SK-N-SH (cell line): ENCODE data around the gene SLC13A2. TPM values are rescaled to one million over a fixed set of nuclear protein-coding genes. Genes with fewer than 3 reads are reported as not detected.

Source experiments
- CTCF ChIA-PET: fragments of 300-600, 350-600 bp; formaldehyde crosslinking; extraction: SDS; loops from one replicate; lab custom pipeline; 2021; lab: Yijun Ruan, JAX
- POLR2A ChIA-PET: fragments of 350-600 bp; sonication (Branson Sonifier 250); formaldehyde crosslinking; extraction: SDS; loops from one replicate; lab custom pipeline; 2020; ENCODE audit warnings: antibody characterized with exemption, inconsistent platforms; lab: Yijun Ruan, JAX
- DNase-seq: peaks from one replicate; pipeline ENCODE4 v3.0.0; 2012
- H2AFZ ChIP-seq: fragments of 200-600 bp; sonication (generic); 2 replicates; pipeline ENCODE4 v1.8.1; 2016; ENCODE audit warnings: antibody characterized with exemption, mild to moderate bottlenecking, low read depth
- H3F3A ChIP-seq: fragments of 200-600 bp; sonication (generic); replicated peaks from 2 replicates; pipeline ENCODE3; 2016; ENCODE audit warnings: antibody characterized with exemption, mild to moderate bottlenecking; ENCODE audit not compliant: insufficient read depth
- H3K27ac ChIP-seq, 2 experiments: fragments of 200-500 bp in 1 of 2; fragments of 200-600 bp in 1 of 2; sonication (Bioruptor generic) in 1 of 2; sonication (generic), shearing (Covaris generic) in 1 of 2; 2 replicates each; pipeline versions ENCODE4 v1.5.1 to v1.6.1; 2014 to 2016; ENCODE audit warnings: low read depth in 2 of 2, inconsistent platforms in 1 of 2, low read length in 1 of 2, mild to moderate bottlenecking in 1 of 2, mixed read lengths in 1 of 2
- H3K27me3 ChIP-seq: fragments of 200-600 bp; sonication (generic), shearing (Covaris generic); 2 replicates; pipeline ENCODE4 v1.6.1; 2016; ENCODE audit warnings: mixed run types; ENCODE audit not compliant: insufficient read depth
- H3K36me3 ChIP-seq, 2 experiments: fragments of 200-500 bp in 1 of 2; fragments of 200-600 bp in 1 of 2; sonication (Bioruptor generic) in 1 of 2; sonication (generic) in 1 of 2; replicated peaks in 1 of 2; 2 replicates each; pipeline versions ENCODE3 to v1.5.1; 2014 to 2016; ENCODE audit warnings: low read length in 1 of 2, mild to moderate bottlenecking in 1 of 2; ENCODE audit not compliant: insufficient read depth in 2 of 2, control insufficient read depth in 1 of 2
- H3K4me1 ChIP-seq, 2 experiments: fragments of 200-500 bp in 1 of 2; fragments of 200-600 bp in 1 of 2; sonication (Bioruptor generic) in 1 of 2; sonication (generic), shearing (Covaris generic) in 1 of 2; 2 replicates each; pipeline versions ENCODE4 v1.5.1 to v1.6.1; 2014 to 2016; ENCODE audit warnings: low read depth in 1 of 2, low read length in 1 of 2, mixed run types in 1 of 2; ENCODE audit not compliant: insufficient read depth in 2 of 2, control insufficient read depth in 1 of 2
- H3K4me2 ChIP-seq: fragments of 200-600 bp; sonication (generic), shearing (Covaris generic); 2 replicates; pipeline ENCODE4 v1.6.1; 2017; ENCODE audit warnings: mixed run types
- H3K4me3 ChIP-seq, 2 experiments: fragments of 200-500 bp in 1 of 2; fragments of 200-600 bp in 1 of 2; sonication (Bioruptor generic) in 1 of 2; sonication (generic), shearing (Covaris generic) in 1 of 2; 2 replicates each; pipeline versions ENCODE4 v1.5.1 to v1.8.1; 2014 to 2016; ENCODE audit warnings: low read depth in 2 of 2, inconsistent platforms in 1 of 2, low read length in 1 of 2, mild to moderate bottlenecking in 1 of 2, mixed read lengths in 1 of 2, moderate library complexity in 1 of 2
- H3K79me2 ChIP-seq: fragments of 200-600 bp; sonication (generic); 2 replicates; pipeline ENCODE4 v1.8.1; 2017; ENCODE audit warnings: mild to moderate bottlenecking; ENCODE audit not compliant: insufficient read depth
- H3K9ac ChIP-seq: fragments of 200-600 bp; sonication (generic); 2 replicates; pipeline ENCODE4 v1.6.1; 2017; ENCODE audit warnings: mixed run types
- H3K9me2 ChIP-seq: fragments of 200-600 bp; sonication (generic); 2 replicates; pipeline ENCODE4 v1.6.1; 2017; ENCODE audit warnings: mixed run types
- H3K9me3 ChIP-seq: fragments of 200-600 bp; sonication (generic); 2 replicates; pipeline ENCODE4 v1.6.1; 2017; ENCODE audit warnings: mixed run types, mild to moderate bottlenecking, moderate library complexity
- H4K20me1 ChIP-seq: fragments of 200-600 bp; sonication (generic); 2 replicates; pipeline ENCODE4 v1.6.1; 2017; ENCODE audit warnings: mild to moderate bottlenecking, mixed run types; ENCODE audit not compliant: insufficient read depth
- ELF1 ChIP-seq: IDR thresholded peaks from 2 replicates; pipeline ENCODE4 v1.4.0; 2012
- EZH2phosphoT487 ChIP-seq: fragments of 200-600 bp; sonication (generic); IDR thresholded peaks from 2 replicates; pipeline ENCODE4 v1.6.1; 2017; ENCODE audit warnings: low read depth, mixed run types, mild to moderate bottlenecking, antibody characterized with exemption, moderate library complexity, borderline replicate concordance
- FOSL2 ChIP-seq: IDR thresholded peaks from 2 replicates; pipeline ENCODE4 v1.4.0; 2012; ENCODE audit warnings: low read depth, mild to moderate bottlenecking, moderate library complexity, borderline replicate concordance
- GABPA ChIP-seq: IDR thresholded peaks from 2 replicates; pipeline ENCODE4 v1.4.0; 2012; ENCODE audit warnings: low read depth, mild to moderate bottlenecking
- GATA2 ChIP-seq: sonication (generic); formaldehyde crosslinking; IDR thresholded peaks from 2 replicates; pipeline ENCODE4 v1.5.0; 2020; ENCODE audit warnings: mild to moderate bottlenecking, missing genetic modification reagents
- IRF3 ChIP-seq: fragments of 150-350 bp; IDR thresholded peaks from 2 replicates; pipeline ENCODE4 v1.6.1; 2016; ENCODE audit warnings: mild to moderate bottlenecking, low read depth, low read length
- JUND ChIP-seq: IDR thresholded peaks from 2 replicates; pipeline ENCODE4 v1.4.0; 2012
- MEF2A ChIP-seq: IDR thresholded peaks from 2 replicates; pipeline ENCODE4 v1.4.0; 2012; ENCODE audit warnings: low read depth, borderline replicate concordance
- NRF1 ChIP-seq: IDR thresholded peaks from 2 replicates; pipeline ENCODE4 v1.6.1; 2012; ENCODE audit warnings: low read depth, mild to moderate bottlenecking, low read length
- POLR2AphosphoS5 ChIP-seq: IDR thresholded peaks from 2 replicates; pipeline ENCODE4 v1.6.1; 2012; ENCODE audit warnings: low read depth, low read length
- RCOR1 ChIP-seq: fragments of 150-350 bp; IDR thresholded peaks from 2 replicates; pipeline ENCODE4 v1.6.1; 2017; ENCODE audit warnings: antibody characterized with exemption, low read length
- RXRA ChIP-seq: IDR thresholded peaks from 2 replicates; pipeline ENCODE4 v1.4.0; 2012; ENCODE audit warnings: low read depth, mild to moderate bottlenecking, borderline replicate concordance
- SIN3A ChIP-seq: IDR thresholded peaks from 2 replicates; pipeline ENCODE4 v1.6.1; 2012; ENCODE audit warnings: low read depth, mild to moderate bottlenecking, low read length, moderate library complexity, borderline replicate concordance
- SMC3 ChIP-seq: IDR thresholded peaks from 2 replicates; pipeline ENCODE4 v1.6.1; 2012; ENCODE audit warnings: low read depth, low read length, improper control_type of control experiment
- TAF1 ChIP-seq: IDR thresholded peaks from 2 replicates; pipeline ENCODE4 v1.6.1; 2012; ENCODE audit warnings: low read depth, mild to moderate bottlenecking, low read length, moderate library complexity, borderline replicate concordance
- WGBS: methylation state at CpG from one replicate; pipeline ENCODE4 v1.1.6; 2017; ENCODE audit warnings: low lambda C conversion rate; 5-methylcytosine and 5-hydroxymethylcytosine counted together
- polyA plus RNA-seq, 3 experiments: library from polyadenylated mRNA; depleted of rRNA; stranded (reverse); fragments of >200 nt; gene quantifications; 2 replicates each; pipeline ENCODE4 v1.2.3, GENCODE V29; 2012
- TF ChIP-seq, protein P1 (sequence below): IDR thresholded peaks from 2 replicates; pipeline ENCODE4 v1.4.0; 2012; ENCODE audit warnings: low read depth
- TF ChIP-seq, protein P2 (sequence below): fragments of 150-350 bp; IDR thresholded peaks from 2 replicates; pipeline ENCODE4 v1.6.1; 2017; ENCODE audit warnings: antibody characterized with exemption, low read length, low read depth, borderline replicate concordance
- TF ChIP-seq, protein P3 (sequence below): IDR thresholded peaks from 2 replicates; pipeline ENCODE4; 2012

SLC13A2 gene
- polyA plus RNA-seq, 1 of the 3 experiments (the other 2 are of a cell fraction) = not detected

GRCh38 chr17:28520687-28521086 is 47.2 kb downstream of the SLC13A2 start:
- Histone ChIP-seq H3K79me2 (no peaks in the 10 kb centered on the region), H4K20me1 (no peaks in the 10 kb centered on the region), H3K4me2 (no peak overlapping the region), H3K9me3 (no peaks in the 10 kb centered on the region), H3K27me3 (no peaks in the 10 kb centered on the region), H3K36me3 (no peaks in the 10 kb centered on the region), H3K4me1 (no peaks in the 10 kb centered on the region), H2AFZ (no peak overlapping the region), H3F3A (no peaks in the 10 kb centered on the region), H3K9ac (no peak overlapping the region), H3K27ac (no peak overlapping the region), H3K9me2 (no peaks in the 10 kb centered on the region), H3K4me3 (no peak overlapping the region)
- TF ChIP-seq FOSL2 = no peak
- no peak for TF ChIP-seq RCOR1
- TF ChIP-seq, protein P1, sequence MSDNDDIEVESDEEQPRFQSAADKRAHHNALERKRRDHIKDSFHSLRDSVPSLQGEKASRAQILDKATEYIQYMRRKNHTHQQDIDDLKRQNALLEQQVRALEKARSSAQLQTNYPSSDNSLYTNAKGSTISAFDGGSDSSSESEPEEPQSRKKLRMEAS = no peak
- TF ChIP-seq, protein P2, sequence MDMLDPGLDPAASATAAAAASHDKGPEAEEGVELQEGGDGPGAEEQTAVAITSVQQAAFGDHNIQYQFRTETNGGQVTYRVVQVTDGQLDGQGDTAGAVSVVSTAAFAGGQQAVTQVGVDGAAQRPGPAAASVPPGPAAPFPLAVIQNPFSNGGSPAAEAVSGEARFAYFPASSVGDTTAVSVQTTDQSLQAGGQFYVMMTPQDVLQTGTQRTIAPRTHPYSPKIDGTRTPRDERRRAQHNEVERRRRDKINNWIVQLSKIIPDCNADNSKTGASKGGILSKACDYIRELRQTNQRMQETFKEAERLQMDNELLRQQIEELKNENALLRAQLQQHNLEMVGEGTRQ = no peak
- TF ChIP-seq EZH2phosphoT487 = no peak
- TF ChIP-seq GATA2 (CRISPR knock-in tag) = no peak
- TF ChIP-seq, protein P3, sequence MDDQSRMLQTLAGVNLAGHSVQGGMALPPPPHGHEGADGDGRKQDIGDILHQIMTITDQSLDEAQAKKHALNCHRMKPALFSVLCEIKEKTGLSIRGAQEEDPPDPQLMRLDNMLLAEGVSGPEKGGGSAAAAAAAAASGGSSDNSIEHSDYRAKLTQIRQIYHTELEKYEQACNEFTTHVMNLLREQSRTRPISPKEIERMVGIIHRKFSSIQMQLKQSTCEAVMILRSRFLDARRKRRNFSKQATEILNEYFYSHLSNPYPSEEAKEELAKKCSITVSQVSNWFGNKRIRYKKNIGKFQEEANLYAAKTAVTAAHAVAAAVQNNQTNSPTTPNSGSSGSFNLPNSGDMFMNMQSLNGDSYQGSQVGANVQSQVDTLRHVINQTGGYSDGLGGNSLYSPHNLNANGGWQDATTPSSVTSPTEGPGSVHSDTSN = no peak
- TF ChIP-seq SIN3A = no peak
- no peak for TF ChIP-seq POLR2AphosphoS5
- no peak for TF ChIP-seq JUND
- TF ChIP-seq ELF1 = no peak
- TF ChIP-seq GABPA = no peak
- no peak for TF ChIP-seq SMC3
- TF ChIP-seq IRF3 = no peak
- no peak for TF ChIP-seq RXRA
- no peak for TF ChIP-seq NRF1
- TF ChIP-seq MEF2A = no peak
- no peak for TF ChIP-seq TAF1
- no peak for DNase-seq
- ChIA-PET CTCF (interaction anchor here (1.1 to 2.9 kb wide), 6 partner anchors 15 to 28 kb away, joined by 3 to 14 read pairs (median 4); no protein-coding TSS in a partner anchor), POLR2A (no interaction called here)
- WGBS = 71% methylated on average over 2 of the region's 6 CpGs
